GM23338 (cell line): Measurements from ENCODE around the gene ABI1. TPM values are rescaled to one million over a fixed set of nuclear protein-coding genes. Genes with fewer than 3 reads are reported as not detected.

Source experiments
- ATAC-seq: fragments of 200-7000 bp; cut with Tn5 transposase; 3 replicates; pipeline ENCODE4 v1.9.1; 2020
- DNase-seq: peaks from one replicate; pipeline ENCODE4 v3.0.0-alpha.2; 2015; ENCODE audit warnings: low spot score
- H2AFZ ChIP-seq: fragments of 200-600 bp; sonication (generic); 2 replicates; pipeline ENCODE4 v1.8.0; 2016; ENCODE audit warnings: antibody characterized with exemption, mild to moderate bottlenecking, moderate library complexity
- H3F3A ChIP-seq: fragments of 200-600 bp; sonication (generic); replicated peaks from 2 replicates; pipeline ENCODE4 v1.8.0; 2017; ENCODE audit warnings: antibody characterized with exemption, mixed run types, low read depth
- H3K27ac ChIP-seq: fragments of 200-600 bp; sonication (generic); 2 replicates; pipeline ENCODE4 v1.6.1; 2016; ENCODE audit warnings: low read depth
- H3K27me3 ChIP-seq: fragments of 200-600 bp; sonication (generic); 2 replicates; pipeline ENCODE4 v1.8.0; 2016; ENCODE audit warnings: mild to moderate bottlenecking, mixed run types, moderate library complexity; ENCODE audit not compliant: insufficient read depth
- H3K36me3 ChIP-seq: fragments of 200-600 bp; sonication (generic); 2 replicates; pipeline ENCODE4 v1.8.0; 2016; ENCODE audit warnings: mild to moderate bottlenecking; ENCODE audit not compliant: insufficient read depth
- H3K4me1 ChIP-seq: fragments of 200-600 bp; sonication (generic); 2 replicates; pipeline ENCODE4 v1.8.0; 2016; ENCODE audit warnings: mild to moderate bottlenecking, moderate library complexity; ENCODE audit not compliant: insufficient read depth
- H3K4me2 ChIP-seq: fragments of 200-600 bp; sonication (generic); 2 replicates; pipeline ENCODE4 v1.7.1; 2017; ENCODE audit warnings: mixed run types
- H3K4me3 ChIP-seq: fragments of 200-600 bp; sonication (generic); 2 replicates; pipeline ENCODE4 v1.6.1; 2016; ENCODE audit warnings: mixed run types
- H3K79me2 ChIP-seq: fragments of 200-600 bp; sonication (generic); replicated peaks from 2 replicates; pipeline ENCODE4 v1.8.0; 2017; ENCODE audit warnings: mild to moderate bottlenecking; ENCODE audit not compliant: insufficient read depth
- H3K9me2 ChIP-seq: fragments of 200-600 bp; sonication (generic); 2 replicates; pipeline ENCODE4 v1.8.0; 2017; ENCODE audit not compliant: insufficient read depth
- H4K20me1 ChIP-seq: fragments of 200-600 bp; sonication (generic); replicated peaks from 2 replicates; pipeline ENCODE4 v1.8.0; 2017; ENCODE audit warnings: mild to moderate bottlenecking; ENCODE audit not compliant: insufficient read depth
- H3K27ac Mint-ChIP-seq: 2 replicates; pipeline ENCODE4 v1.8.0; 2020; ENCODE audit warnings: inconsistent platforms, mild to moderate bottlenecking, moderate library complexity, mixed read lengths
- H3K27me3 Mint-ChIP-seq: 3 replicates; pipeline ENCODE4 v1.8.0; 2022; ENCODE audit warnings: low read depth, mild to moderate bottlenecking, moderate library complexity, mixed read lengths, inconsistent platforms; ENCODE audit not compliant: insufficient read depth, poor library complexity
- H3K36me3 Mint-ChIP-seq: 3 replicates; pipeline ENCODE4 v1.8.0; 2021; ENCODE audit warnings: low read depth, mild to moderate bottlenecking, inconsistent platforms, moderate library complexity, mixed read lengths
- H3K4me1 Mint-ChIP-seq: 3 replicates; pipeline ENCODE4 v1.8.0; 2020; ENCODE audit warnings: mild to moderate bottlenecking, inconsistent platforms, mixed read lengths
- H3K4me3 Mint-ChIP-seq: 3 replicates; pipeline ENCODE4 v1.8.0; 2021; ENCODE audit warnings: moderate library complexity, mild to moderate bottlenecking, inconsistent platforms, mixed read lengths
- H3K9me3 Mint-ChIP-seq: 3 replicates; pipeline ENCODE4 v1.8.0; 2020; ENCODE audit warnings: moderate library complexity, mild to moderate bottlenecking, inconsistent platforms, mixed read lengths
- JUNB ChIP-seq: IDR thresholded peaks from one replicate; pipeline ENCODE4 v1.6.1; 2016; ENCODE audit warnings: antibody characterized with exemption; ENCODE audit not compliant: unreplicated experiment
- POLR2AphosphoS5 ChIP-seq: IDR thresholded peaks from 2 replicates; pipeline ENCODE4 v1.6.1; 2016; ENCODE audit warnings: antibody characterized with exemption, low read depth
- STAT1 ChIP-seq: IDR thresholded peaks from one replicate; pipeline ENCODE4 v1.6.1; 2016; ENCODE audit warnings: antibody characterized with exemption; ENCODE audit not compliant: unreplicated experiment
- ZNF114 ChIP-seq: fragments of 250-450 bp; sonication (Bioruptor Pico); IDR thresholded peaks from 2 replicates; pipeline ENCODE4 v1.5.0; 2020; ENCODE audit warnings: mild to moderate bottlenecking, moderate library complexity
- ZNF331 ChIP-seq: fragments of 250-450 bp; sonication (Bioruptor Pico); IDR thresholded peaks from 2 replicates; pipeline ENCODE4 v1.5.0; 2020; ENCODE audit warnings: low read depth, mild to moderate bottlenecking, moderate library complexity
- long read RNA-seq: library from polyadenylated mRNA; unstranded; transcript quantifications from one replicate; pipeline ENCODE4 v2.0.0, GENCODE V29; 2020; ENCODE audit not compliant: unreplicated experiment
- polyA plus RNA-seq: library from polyadenylated mRNA; unstranded; fragments of >200 nt; fragmentation: Nextera tagmentation; extraction: Ambion mirVana; gene quantifications from 2 replicates; pipeline ENCODE4 v1.2.1, GENCODE V29; 2016
- total RNA-seq: library from RNA; depleted of rRNA; stranded (reverse); fragments of >200 nt; shearing (Covaris generic); gene quantifications from 2 replicates; pipeline ENCODE4 v1.2.3, GENCODE V29; 2014; rRNA removed
- TF ChIP-seq, protein P1 (sequence below): IDR thresholded peaks from 2 replicates; pipeline ENCODE4 v1.6.1; 2016; ENCODE audit warnings: antibody characterized with exemption
- TF ChIP-seq, protein P2 (sequence below), 2 experiments: fragments of 200-600 bp in 1 of 2; sonication (generic) in 1 of 2; conservative IDR thresholded peaks; 2 replicates each; pipeline versions ENCODE4 v1.5.1 to v1.6.1; 2016 to 2017; ENCODE audit warnings: antibody characterized with exemption in 2 of 2, low read depth in 2 of 2, mild to moderate bottlenecking in 2 of 2, moderate library complexity in 1 of 2
- TF ChIP-seq, protein P3 (sequence below): IDR thresholded peaks from one replicate; pipeline ENCODE4 v1.6.1; 2018; ENCODE audit warnings: antibody characterized with exemption; ENCODE audit not compliant: unreplicated experiment

ABI1 gene
- 27.0 and 30.7 TPM in 2 replicates for total RNA-seq
- polyA plus RNA-seq, result 18.7 and 22.3 TPM in 2 replicates
- long read RNA-seq, partial matches to known transcripts, result 0 of 8 reads
- long read RNA-seq, other reads (novel, unspliced or antisense), result 2 of 8 reads

DNA sequence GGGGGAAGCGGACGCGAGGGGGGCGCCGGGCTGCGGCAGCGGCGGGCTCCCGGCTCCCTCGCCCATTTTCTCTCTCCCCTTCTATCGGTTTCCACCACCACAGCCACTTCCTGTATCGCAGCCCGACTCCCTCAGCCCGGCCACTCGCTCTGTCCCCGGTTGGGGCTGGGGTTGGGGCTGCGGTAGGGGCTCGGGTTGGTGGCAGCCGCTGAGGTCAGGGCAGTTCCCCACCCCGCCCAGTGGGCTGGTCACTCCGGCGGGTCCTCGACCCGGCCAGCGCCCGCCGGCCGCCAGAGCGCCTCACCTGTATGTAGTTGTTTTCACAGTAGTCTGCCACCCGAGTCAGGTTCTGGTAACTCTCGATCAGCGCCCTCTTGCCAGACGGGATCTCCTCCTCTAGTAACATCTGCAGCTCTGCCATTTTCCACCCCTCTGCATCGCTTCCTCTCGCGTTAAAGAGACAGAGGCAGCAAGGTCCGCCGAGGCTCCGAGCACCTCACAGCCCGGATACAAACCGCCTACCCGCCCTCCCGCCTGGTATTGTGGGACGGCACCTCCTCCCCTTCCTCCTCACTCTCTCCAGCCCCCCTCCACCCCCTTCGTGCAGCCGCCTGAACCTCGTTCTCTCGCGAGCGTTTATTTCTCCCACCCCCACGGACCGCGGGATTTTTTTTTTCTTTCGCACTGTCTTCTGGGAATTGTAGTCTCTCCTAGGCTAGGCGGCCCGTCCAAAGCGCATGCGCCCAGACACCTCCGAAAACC is at the start of gene ABI1:
Gene ABI1, minus strand, starts transcription at position 516 of the 762 bp plus-strand sequence. Its CDS starts 95 bp downstream, at position 421.
- TF ChIP-seq, protein P1, sequence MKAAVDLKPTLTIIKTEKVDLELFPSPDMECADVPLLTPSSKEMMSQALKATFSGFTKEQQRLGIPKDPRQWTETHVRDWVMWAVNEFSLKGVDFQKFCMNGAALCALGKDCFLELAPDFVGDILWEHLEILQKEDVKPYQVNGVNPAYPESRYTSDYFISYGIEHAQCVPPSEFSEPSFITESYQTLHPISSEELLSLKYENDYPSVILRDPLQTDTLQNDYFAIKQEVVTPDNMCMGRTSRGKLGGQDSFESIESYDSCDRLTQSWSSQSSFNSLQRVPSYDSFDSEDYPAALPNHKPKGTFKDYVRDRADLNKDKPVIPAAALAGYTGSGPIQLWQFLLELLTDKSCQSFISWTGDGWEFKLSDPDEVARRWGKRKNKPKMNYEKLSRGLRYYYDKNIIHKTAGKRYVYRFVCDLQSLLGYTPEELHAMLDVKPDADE, result peak; percentile 74; the same call in 1 of the 2 replicates
- no peak for TF ChIP-seq STAT1
- peak; percentile 97 for TF ChIP-seq POLR2AphosphoS5
- peaks cover 16% of the 10 kb centered on the region for H3K4me1 Mint-ChIP-seq
- DNase-seq, result peak; percentile 99
- no peaks in the 10 kb centered on the region for H3F3A ChIP-seq
- peak within 1 kb of the TSS; percentile 86 for H2AFZ ChIP-seq
- H3K9me3 Mint-ChIP-seq, result no peaks in the 10 kb centered on the region
- peak within 1 kb of the TSS; percentile 92 for H3K4me3 ChIP-seq
- H3K4me3 Mint-ChIP-seq, result peak within 1 kb of the TSS; percentile 97
- H3K9me2 ChIP-seq, result no peaks in the 10 kb centered on the region
- peaks cover 5% of the 10 kb centered on the region for H3K27me3 Mint-ChIP-seq
- peak within 1 kb of the TSS; percentile 96 for H3K4me2 ChIP-seq
- peak within 1 kb of the TSS; percentile 95 for H3K27ac ChIP-seq
- H3K4me1 ChIP-seq, result peaks cover 17% of the 10 kb centered on the region
- H3K36me3 ChIP-seq, result no peaks in the 10 kb centered on the region
- peak; percentile 91 for ATAC-seq
- peaks cover 46% of the 10 kb centered on the region for H3K79me2 ChIP-seq
- no peaks in the 10 kb centered on the region for H3K36me3 Mint-ChIP-seq
- peak within 1 kb of the TSS; percentile 98 for H3K27ac Mint-ChIP-seq
- no peaks in the 10 kb centered on the region for H3K27me3 ChIP-seq
- H4K20me1 ChIP-seq, result peaks cover 14% of the 10 kb centered on the region; the same call in 1 of the 2 replicates

DNA sequence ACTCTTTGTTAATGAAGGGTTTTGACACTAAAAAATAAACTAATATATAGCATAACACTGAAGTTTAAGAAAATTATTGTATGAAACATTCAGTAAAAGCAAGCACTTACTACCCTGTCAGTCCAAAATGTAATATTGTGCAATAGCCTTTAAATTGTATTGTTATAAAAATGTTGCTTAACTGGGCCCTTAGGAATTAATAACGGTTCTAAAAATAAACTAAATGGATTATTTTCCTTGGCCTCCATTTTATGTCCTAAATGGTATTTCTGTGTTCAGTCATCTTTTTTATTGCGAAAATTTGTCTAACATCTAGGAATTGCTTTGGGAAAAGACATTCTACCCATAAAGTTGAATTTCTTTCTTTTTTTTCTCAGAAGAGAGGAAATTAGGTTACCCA is 49.0 kb upstream of the ABI1 start:
- Histone ChIP-seq H2AFZ (no peak overlapping the region), H3F3A (no peaks in the 10 kb centered on the region), H3K36me3 (no peaks in the 10 kb centered on the region), H3K27me3 (no peaks in the 10 kb centered on the region), H3K27ac (no peak overlapping the region), H3K4me3 (no peak overlapping the region), H3K4me1 (no peaks in the 10 kb centered on the region), H3K4me2 (no peak overlapping the region), H4K20me1 (no peaks in the 10 kb centered on the region), H3K79me2 (no peaks in the 10 kb centered on the region), H3K9me2 (0 out of 2 replicates have a peak, but pooled peaks cover 4% of the 10 kb centered on the region)
- Mint-ChIP-seq H3K36me3 (no peaks in the 10 kb centered on the region), H3K27ac (no peak overlapping the region), H3K4me1 (no peaks in the 10 kb centered on the region), H3K4me3 (no peak overlapping the region), H3K27me3 (peaks cover 3% of the 10 kb centered on the region), H3K9me3 (0 out of 3 replicates have a peak, but pooled peaks cover 8% of the 10 kb centered on the region)
- DNase-seq (no peak), ATAC-seq (no peak)
- TF ChIP-seq, protein P2, sequence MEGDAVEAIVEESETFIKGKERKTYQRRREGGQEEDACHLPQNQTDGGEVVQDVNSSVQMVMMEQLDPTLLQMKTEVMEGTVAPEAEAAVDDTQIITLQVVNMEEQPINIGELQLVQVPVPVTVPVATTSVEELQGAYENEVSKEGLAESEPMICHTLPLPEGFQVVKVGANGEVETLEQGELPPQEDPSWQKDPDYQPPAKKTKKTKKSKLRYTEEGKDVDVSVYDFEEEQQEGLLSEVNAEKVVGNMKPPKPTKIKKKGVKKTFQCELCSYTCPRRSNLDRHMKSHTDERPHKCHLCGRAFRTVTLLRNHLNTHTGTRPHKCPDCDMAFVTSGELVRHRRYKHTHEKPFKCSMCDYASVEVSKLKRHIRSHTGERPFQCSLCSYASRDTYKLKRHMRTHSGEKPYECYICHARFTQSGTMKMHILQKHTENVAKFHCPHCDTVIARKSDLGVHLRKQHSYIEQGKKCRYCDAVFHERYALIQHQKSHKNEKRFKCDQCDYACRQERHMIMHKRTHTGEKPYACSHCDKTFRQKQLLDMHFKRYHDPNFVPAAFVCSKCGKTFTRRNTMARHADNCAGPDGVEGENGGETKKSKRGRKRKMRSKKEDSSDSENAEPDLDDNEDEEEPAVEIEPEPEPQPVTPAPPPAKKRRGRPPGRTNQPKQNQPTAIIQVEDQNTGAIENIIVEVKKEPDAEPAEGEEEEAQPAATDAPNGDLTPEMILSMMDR (conservative IDR thresholded peaks at IDR 0.05; ENCODE audit: low read depth in 2 of 2), result no peak
- TF ChIP-seq ZNF331 (CRISPR knock-in tag), result no peak
- no peak for TF ChIP-seq ZNF114
- no peak for TF ChIP-seq JUNB
- TF ChIP-seq STAT1, result no peak
- TF ChIP-seq, protein P1, result no peak
- TF ChIP-seq, protein P3, sequence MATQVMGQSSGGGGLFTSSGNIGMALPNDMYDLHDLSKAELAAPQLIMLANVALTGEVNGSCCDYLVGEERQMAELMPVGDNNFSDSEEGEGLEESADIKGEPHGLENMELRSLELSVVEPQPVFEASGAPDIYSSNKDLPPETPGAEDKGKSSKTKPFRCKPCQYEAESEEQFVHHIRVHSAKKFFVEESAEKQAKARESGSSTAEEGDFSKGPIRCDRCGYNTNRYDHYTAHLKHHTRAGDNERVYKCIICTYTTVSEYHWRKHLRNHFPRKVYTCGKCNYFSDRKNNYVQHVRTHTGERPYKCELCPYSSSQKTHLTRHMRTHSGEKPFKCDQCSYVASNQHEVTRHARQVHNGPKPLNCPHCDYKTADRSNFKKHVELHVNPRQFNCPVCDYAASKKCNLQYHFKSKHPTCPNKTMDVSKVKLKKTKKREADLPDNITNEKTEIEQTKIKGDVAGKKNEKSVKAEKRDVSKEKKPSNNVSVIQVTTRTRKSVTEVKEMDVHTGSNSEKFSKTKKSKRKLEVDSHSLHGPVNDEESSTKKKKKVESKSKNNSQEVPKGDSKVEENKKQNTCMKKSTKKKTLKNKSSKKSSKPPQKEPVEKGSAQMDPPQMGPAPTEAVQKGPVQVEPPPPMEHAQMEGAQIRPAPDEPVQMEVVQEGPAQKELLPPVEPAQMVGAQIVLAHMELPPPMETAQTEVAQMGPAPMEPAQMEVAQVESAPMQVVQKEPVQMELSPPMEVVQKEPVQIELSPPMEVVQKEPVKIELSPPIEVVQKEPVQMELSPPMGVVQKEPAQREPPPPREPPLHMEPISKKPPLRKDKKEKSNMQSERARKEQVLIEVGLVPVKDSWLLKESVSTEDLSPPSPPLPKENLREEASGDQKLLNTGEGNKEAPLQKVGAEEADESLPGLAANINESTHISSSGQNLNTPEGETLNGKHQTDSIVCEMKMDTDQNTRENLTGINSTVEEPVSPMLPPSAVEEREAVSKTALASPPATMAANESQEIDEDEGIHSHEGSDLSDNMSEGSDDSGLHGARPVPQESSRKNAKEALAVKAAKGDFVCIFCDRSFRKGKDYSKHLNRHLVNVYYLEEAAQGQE, result no peak
